NCI-H146 (cell line): ENCODE measurements around the gene MAP3K6.
"Not testable (repeated sequence)": the region's sequence is repeated elsewhere in the genome, so short reads cannot be mapped to it uniquely, and the experiment has no call there.

ENCODE experiments used
- DNase-seq: peaks from one replicate; lab custom pipeline; 2025; lab: John Stamatoyannopoulos, UW

The MAP3K6 gene

GRCh38 chr1:27395441-27396195 is 28.9 kb upstream of the MAP3K6 start:
- peak; percentile 53 for DNase-seq

GRCh38 chr1:27394925-27395324 is 28.2 kb upstream of the MAP3K6 start:
- DNase-seq = no peak

- DNase-seq = no peak
These were observed 27.5 kb upstream of the MAP3K6 start for GRCh38 chr1:27394282-27394658.

- no peak for DNase-seq
These were observed 27.0 kb upstream of the MAP3K6 start for GRCh38 chr1:27393641-27394281.

GRCh38 chr1:27392778-27393635 is 26.2 kb upstream of the MAP3K6 start:
- DNase-seq = peak; percentile 37

- DNase-seq = peak; percentile 84
These were observed 25.5 kb upstream of the MAP3K6 start, which contains the start of gene GPR3 for GRCh38 chr1:27392096-27392777. GPR3 (plus strand) TSS chr1:27392622; CDS start chr1:27393799, 1,177 bp downstream.

- peak; percentile 44 for DNase-seq
These were observed 24.8 kb upstream of the MAP3K6 start for GRCh38 chr1:27391511-27392095.

- DNase-seq = peak; percentile 49
These were observed 21.7 kb upstream of the MAP3K6 start for GRCh38 chr1:27388337-27389005.

GRCh38 chr1:27384797-27385196 is 18.0 kb upstream of the MAP3K6 start:
- not testable (repeated sequence) for DNase-seq

- DNase-seq = no peak
These were observed 16.9 kb upstream of the MAP3K6 start for GRCh38 chr1:27383661-27384060.

- peak; percentile 63 for DNase-seq
These were observed 16.4 kb upstream of the MAP3K6 start, which contains the start of gene CD164L2 for GRCh38 chr1:27383039-27383605. CD164L2 (minus strand) TSS chr1:27383333; CDS start chr1:27383239, 94 bp downstream.

- DNase-seq = no peak
These were observed 15.4 kb upstream of the MAP3K6 start for GRCh38 chr1:27381969-27382762.

GRCh38 chr1:27380766-27381733 is 14.3 kb upstream of the MAP3K6 start:
- no peak for DNase-seq

GRCh38 chr1:27380224-27380623 is 13.5 kb upstream of the MAP3K6 start:
- no peak for DNase-seq

- DNase-seq = no peak
These were observed 12.9 kb upstream of the MAP3K6 start for GRCh38 chr1:27379564-27380122.

GRCh38 chr1:27377760-27378495 is 11.2 kb upstream of the MAP3K6 start:
- DNase-seq = peak; percentile 1

GRCh38 chr1:27374362-27375086 is 7.8 kb upstream of the MAP3K6 start, which contains the start of gene FCN3:
FCN3 (minus strand) TSS chr1:27374824; CDS start chr1:27374818, 6 bp downstream.
- DNase-seq = no peak
